K562 (cell line): ENCODE measurements around the gene IL4I1. TPM values are rescaled to one million over a fixed set of nuclear protein-coding genes. Genes with fewer than 3 reads are reported as not detected.

Source experiments
- ARHGAP35 ChIP-seq: fragments of 450-650 bp; IDR thresholded peaks from 2 replicates; pipeline ENCODE4 v1.6.1; 2018; ENCODE audit not compliant: partially characterized antibody
- ASH1L ChIP-seq: fragments of 450-650 bp; IDR thresholded peaks from 2 replicates; pipeline ENCODE4 v1.6.1; 2018; ENCODE audit warnings: borderline replicate concordance, mild to moderate bottlenecking, low read depth; ENCODE audit not compliant: partially characterized antibody
- CEBPG ChIP-seq, 3 experiments: fragments of 200-800 bp in 1 of 3; sonication (Bioruptor generic) in 1 of 3; sonication (generic) in 1 of 3; formaldehyde crosslinking in 1 of 3; IDR thresholded peaks in 2 of 3; conservative IDR thresholded peaks in 1 of 3; 2 replicates each; pipeline versions ENCODE4 v1.6.1 to v1.8.0; 2016 to 2022; ENCODE audit warnings: missing compliant biosample characterization in 2 of 3, missing genetic modification characterization in 2 of 3, mild to moderate bottlenecking in 1 of 3, missing genetic modification reagents in 1 of 3
- CTBP1 ChIP-seq: fragments of 450-650 bp; IDR thresholded peaks from 2 replicates; pipeline ENCODE4 v1.6.1; 2016; ENCODE audit warnings: borderline replicate concordance
- DACH1 ChIP-seq: fragments of 450-650 bp; IDR thresholded peaks from 2 replicates; pipeline ENCODE4 v1.6.1; 2018; ENCODE audit not compliant: partially characterized antibody
- DIDO1 ChIP-seq: fragments of 450-650 bp; IDR thresholded peaks from 2 replicates; pipeline ENCODE4 v1.6.1; 2016; ENCODE audit warnings: low read depth, missing biosample characterization, missing genetic modification characterization
- EWSR1 ChIP-seq: fragments of 450-650 bp; IDR thresholded peaks from 2 replicates; pipeline ENCODE4 v1.6.1; 2018; ENCODE audit warnings: borderline replicate concordance, mild to moderate bottlenecking, low read depth, moderate library complexity; ENCODE audit not compliant: partially characterized antibody
- LCOR ChIP-seq: sonication (generic); formaldehyde crosslinking; IDR thresholded peaks from 2 replicates; pipeline ENCODE4 v1.8.0; 2022; ENCODE audit warnings: mild to moderate bottlenecking, missing genetic modification reagents
- MTA2 ChIP-seq: fragments of 450-650 bp; IDR thresholded peaks from 2 replicates; pipeline ENCODE4 v1.6.1; 2016; ENCODE audit warnings: low read depth
- NELFE ChIP-seq: IDR thresholded peaks from 2 replicates; pipeline ENCODE4 v1.6.1; 2011; ENCODE audit warnings: mild to moderate bottlenecking; ENCODE audit not compliant: insufficient read depth, insufficient read length
- TAF9B ChIP-seq: fragments of 450-650 bp; IDR thresholded peaks from 2 replicates; pipeline ENCODE4 v1.6.1; 2018; ENCODE audit warnings: mild to moderate bottlenecking; ENCODE audit not compliant: partially characterized antibody
- ZKSCAN3 ChIP-seq: fragments of 250-450 bp; sonication (Bioruptor Pico); IDR thresholded peaks from 2 replicates; pipeline ENCODE4 v1.4.0; 2020
- ZNF134 ChIP-seq: fragments of 250-450 bp; sonication (Bioruptor Pico); conservative IDR thresholded peaks from 2 replicates; pipeline ENCODE4 v1.4.0; 2020
- polyA plus RNA-seq, 8 experiments: library from polyadenylated mRNA; depleted of rRNA in 4 of 8; stranded (reverse) in 5 of 8; unstranded in 3 of 8; fragments of >200 nt; fragmentation: Nextera tagmentation in 2 of 8; fragmentation: Illumina TruSeq in 1 of 8; extraction: Ambion mirVana in 2 of 8; extraction: Trizol in 1 of 8; gene quantifications; 2 replicates each; pipeline versions ENCODE4 v1.2.1 to v1.2.3, GENCODE V29; 2011 to 2014; ENCODE audit warnings: inconsistent platforms in 1 of 8, missing spikeins in 1 of 8
- total RNA-seq, 7 experiments: library from RNA; depleted of rRNA in 6 of 7; stranded (reverse); fragments of >200 nt in 6 of 7; fragmentation: Illumina TruSeq in 2 of 7; extraction: Trizol in 2 of 7; gene quantifications; 2 replicates each; pipeline versions ENCODE4 v1.2.1 to v1.2.3, GENCODE V29; 2011 to 2021; ENCODE audit warnings: low replicate concordance in 1 of 7
- TF ChIP-seq, protein P1 (sequence below), 2 experiments: fragments of 200-800 bp in 1 of 2; sonication (Bioruptor generic) in 1 of 2; sonication (generic) in 1 of 2; formaldehyde crosslinking in 1 of 2; IDR thresholded peaks in 1 of 2; conservative IDR thresholded peaks in 1 of 2; 2 replicates each; pipeline versions ENCODE4 v1.5.0 to v1.6.1; 2016 to 2020; ENCODE audit warnings: missing compliant biosample characterization in 1 of 2, missing genetic modification characterization in 1 of 2, missing genetic modification reagents in 1 of 2
- TF ChIP-seq, protein P2 (sequence below): IDR thresholded peaks from 2 replicates; pipeline ENCODE4 v1.6.1; 2016; ENCODE audit warnings: missing genetic modification characterization, missing compliant biosample characterization
- TF ChIP-seq, protein P3 (sequence below): fragments of 450-650 bp; conservative IDR thresholded peaks from 2 replicates; pipeline ENCODE4 v1.6.1; 2016; ENCODE audit warnings: missing genetic modification characterization, low read depth, mild to moderate bottlenecking, missing compliant biosample characterization, moderate library complexity
- TF ChIP-seq, protein P4 (sequence below): fragments of 250-450 bp; sonication (Bioruptor Pico); IDR thresholded peaks from 2 replicates; pipeline ENCODE4 v1.9.0; 2021; ENCODE audit warnings: mild to moderate bottlenecking, inconsistent platforms

IL4I1 gene
- total and polyA plus RNA-seq, 9 of the 15 experiments (the other 6 are each of a cell fraction or from before 2014, with no cell fraction given): 0.06 to 0.95 (median 0.43) TPM; not detected in 2

DNA sequence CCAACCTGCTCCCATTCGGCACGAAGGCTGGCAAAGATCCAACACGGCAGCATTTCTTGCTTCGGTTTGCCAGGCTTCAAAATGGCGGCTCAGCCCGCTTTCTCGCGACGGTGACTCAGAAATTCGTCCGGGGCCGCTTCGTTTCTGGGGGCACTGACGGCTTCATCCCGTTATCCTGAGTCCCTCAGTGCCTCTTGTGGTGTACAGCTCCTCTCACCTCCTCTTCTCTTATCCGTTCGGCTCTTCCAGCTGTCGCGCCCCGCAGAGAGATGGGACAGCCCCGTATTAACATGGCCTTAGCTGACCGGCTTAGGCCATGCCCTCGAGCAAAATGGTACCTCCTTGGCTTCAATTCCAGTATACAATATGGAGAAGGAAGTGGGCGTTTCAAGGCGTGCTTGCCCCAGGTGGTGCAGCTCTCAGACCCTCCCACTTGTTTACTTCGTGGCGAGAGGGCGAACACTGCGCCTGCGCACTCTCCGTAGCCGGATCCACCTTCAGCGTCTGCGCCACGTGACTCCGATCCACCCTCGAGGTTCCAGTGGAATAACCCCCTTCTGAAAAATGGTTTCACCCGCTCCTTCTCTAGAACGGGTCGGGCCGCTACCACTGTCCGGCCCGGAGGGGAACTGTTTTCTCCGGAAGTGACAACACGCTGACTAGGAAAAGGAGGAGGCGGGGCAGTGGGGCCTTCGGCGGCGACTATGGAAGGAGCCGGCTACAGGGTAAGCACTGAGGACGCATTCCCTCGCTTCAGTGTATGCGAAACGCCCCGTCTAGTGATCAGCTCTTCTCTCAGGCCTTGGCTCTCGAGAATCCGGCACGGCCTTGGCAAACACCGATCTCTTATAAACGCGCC, 19.4 kb downstream of the IL4I1 start, which contains the start of the genes AKT1S1 and TBC1D17 (continued):
- TF ChIP-seq ZNF134 (CRISPR knock-in tag) (no peak), ASH1L (peak; percentile 55), ARHGAP35 (no peak), EWSR1 (no peak), LCOR (CRISPR knock-in tag) (0 out of 2 replicates have a peak, but pooled peaks have one; percentile 21), DIDO1 (tag) (no peak), TAF9B (peak; percentile 82), CTBP1 (no peak; the same call in 1 of the 2 replicates), ZKSCAN3 (CRISPR knock-in tag) (no peak), CEBPG (CRISPR knock-in tag; IDR thresholded peaks at IDR 0.05) (no peak), CEBPG (tag; conservative IDR thresholded peaks at IDR 0.05 in 1 of 2, IDR thresholded peaks at IDR 0.05 in 1 of 2) (no peak), MTA2 (no peak), DACH1 (no peak), NELFE (no peak)
- TF ChIP-seq, protein P1, sequence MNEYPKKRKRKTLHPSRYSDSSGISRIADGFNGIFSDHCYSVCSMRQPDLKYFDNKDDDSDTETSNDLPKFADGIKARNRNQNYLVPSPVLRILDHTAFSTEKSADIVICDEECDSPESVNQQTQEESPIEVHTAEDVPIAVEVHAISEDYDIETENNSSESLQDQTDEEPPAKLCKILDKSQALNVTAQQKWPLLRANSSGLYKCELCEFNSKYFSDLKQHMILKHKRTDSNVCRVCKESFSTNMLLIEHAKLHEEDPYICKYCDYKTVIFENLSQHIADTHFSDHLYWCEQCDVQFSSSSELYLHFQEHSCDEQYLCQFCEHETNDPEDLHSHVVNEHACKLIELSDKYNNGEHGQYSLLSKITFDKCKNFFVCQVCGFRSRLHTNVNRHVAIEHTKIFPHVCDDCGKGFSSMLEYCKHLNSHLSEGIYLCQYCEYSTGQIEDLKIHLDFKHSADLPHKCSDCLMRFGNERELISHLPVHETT (CRISPR knock-in tag; conservative IDR thresholded peaks at IDR 0.05 in 1 of 2, IDR thresholded peaks at IDR 0.05 in 1 of 2): no peak
- TF ChIP-seq, protein P2, sequence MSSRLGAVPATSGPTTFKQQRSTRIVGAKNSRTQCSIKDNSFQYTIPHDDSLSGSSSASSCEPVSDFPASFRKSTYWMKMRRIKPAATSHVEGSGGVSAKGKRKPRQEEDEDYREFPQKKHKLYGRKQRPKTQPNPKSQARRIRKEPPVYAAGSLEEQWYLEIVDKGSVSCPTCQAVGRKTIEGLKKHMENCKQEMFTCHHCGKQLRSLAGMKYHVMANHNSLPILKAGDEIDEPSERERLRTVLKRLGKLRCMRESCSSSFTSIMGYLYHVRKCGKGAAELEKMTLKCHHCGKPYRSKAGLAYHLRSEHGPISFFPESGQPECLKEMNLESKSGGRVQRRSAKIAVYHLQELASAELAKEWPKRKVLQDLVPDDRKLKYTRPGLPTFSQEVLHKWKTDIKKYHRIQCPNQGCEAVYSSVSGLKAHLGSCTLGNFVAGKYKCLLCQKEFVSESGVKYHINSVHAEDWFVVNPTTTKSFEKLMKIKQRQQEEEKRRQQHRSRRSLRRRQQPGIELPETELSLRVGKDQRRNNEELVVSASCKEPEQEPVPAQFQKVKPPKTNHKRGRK (tag): no peak
- TF ChIP-seq, protein P3, sequence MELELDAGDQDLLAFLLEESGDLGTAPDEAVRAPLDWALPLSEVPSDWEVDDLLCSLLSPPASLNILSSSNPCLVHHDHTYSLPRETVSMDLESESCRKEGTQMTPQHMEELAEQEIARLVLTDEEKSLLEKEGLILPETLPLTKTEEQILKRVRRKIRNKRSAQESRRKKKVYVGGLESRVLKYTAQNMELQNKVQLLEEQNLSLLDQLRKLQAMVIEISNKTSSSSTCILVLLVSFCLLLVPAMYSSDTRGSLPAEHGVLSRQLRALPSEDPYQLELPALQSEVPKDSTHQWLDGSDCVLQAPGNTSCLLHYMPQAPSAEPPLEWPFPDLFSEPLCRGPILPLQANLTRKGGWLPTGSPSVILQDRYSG (tag): no peak; the same call in 1 of the 2 replicates
- TF ChIP-seq, protein P4, sequence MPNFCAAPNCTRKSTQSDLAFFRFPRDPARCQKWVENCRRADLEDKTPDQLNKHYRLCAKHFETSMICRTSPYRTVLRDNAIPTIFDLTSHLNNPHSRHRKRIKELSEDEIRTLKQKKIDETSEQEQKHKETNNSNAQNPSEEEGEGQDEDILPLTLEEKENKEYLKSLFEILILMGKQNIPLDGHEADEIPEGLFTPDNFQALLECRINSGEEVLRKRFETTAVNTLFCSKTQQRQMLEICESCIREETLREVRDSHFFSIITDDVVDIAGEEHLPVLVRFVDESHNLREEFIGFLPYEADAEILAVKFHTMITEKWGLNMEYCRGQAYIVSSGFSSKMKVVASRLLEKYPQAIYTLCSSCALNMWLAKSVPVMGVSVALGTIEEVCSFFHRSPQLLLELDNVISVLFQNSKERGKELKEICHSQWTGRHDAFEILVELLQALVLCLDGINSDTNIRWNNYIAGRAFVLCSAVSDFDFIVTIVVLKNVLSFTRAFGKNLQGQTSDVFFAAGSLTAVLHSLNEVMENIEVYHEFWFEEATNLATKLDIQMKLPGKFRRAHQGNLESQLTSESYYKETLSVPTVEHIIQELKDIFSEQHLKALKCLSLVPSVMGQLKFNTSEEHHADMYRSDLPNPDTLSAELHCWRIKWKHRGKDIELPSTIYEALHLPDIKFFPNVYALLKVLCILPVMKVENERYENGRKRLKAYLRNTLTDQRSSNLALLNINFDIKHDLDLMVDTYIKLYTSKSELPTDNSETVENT: no peak
